Spleen (tissue), 11 donors: ENCODE data around the gene CHST6. TPM values are rescaled to one million over a fixed set of nuclear protein-coding genes. Genes with fewer than 3 reads are reported as not detected.

ENCODE experiments used
- DNase-seq: peaks from one replicate; pipeline ENCODE4 v3.0.0-alpha.2; 2020
- H3K27ac ChIP-seq, 8 donors: fragments of 200-600 bp; sonication (generic) in 7 of 8; 1 replicate in 4 of 8; 2 replicates in 4 of 8; pipeline versions ENCODE4 v1.5.0 to v1.8.0; 2016 to 2021; ENCODE audit warnings: inconsistent platforms in 4 of 8, mild to moderate bottlenecking in 4 of 8, moderate library complexity in 1 of 8
- H3K27me3 ChIP-seq, 7 donors: fragments of 200-600 bp; sonication (generic) in 6 of 7; replicated peaks in 1 of 7; 1 replicate in 4 of 7; 2 replicates in 3 of 7; pipeline versions ENCODE4 v1.5.0 to v1.8.0; 2016 to 2021; ENCODE audit warnings: inconsistent platforms in 3 of 7, mild to moderate bottlenecking in 1 of 7
- H3K36me3 ChIP-seq, 6 donors: fragments of 200-600 bp; sonication (generic) in 5 of 6; 1 replicate in 4 of 6; 2 replicates in 2 of 6; pipeline versions ENCODE4 v1.5.0 to v1.8.0; 2016 to 2021; ENCODE audit warnings: inconsistent platforms in 2 of 6
- H3K4me1 ChIP-seq, 6 donors: fragments of 200-600 bp; sonication (generic) in 5 of 6; 1 replicate in 3 of 6; 2 replicates in 3 of 6; pipeline versions ENCODE4 v1.5.0 to v1.8.0; 2016 to 2021; ENCODE audit warnings: inconsistent platforms in 3 of 6
- H3K4me3 ChIP-seq, 8 donors: fragments of 200-600 bp; sonication (generic) in 7 of 8; 1 replicate in 4 of 8; 2 replicates in 4 of 8; pipeline versions ENCODE4 v1.5.0 to v1.8.0; 2016 to 2021; ENCODE audit warnings: inconsistent platforms in 4 of 8, mild to moderate bottlenecking in 4 of 8, moderate library complexity in 2 of 8
- H3K9me3 ChIP-seq, 8 donors: fragments of 200-600 bp; sonication (generic) in 7 of 8; 1 replicate in 4 of 8; 2 replicates in 4 of 8; pipeline versions ENCODE4 v1.5.0 to v1.8.0; 2016 to 2021; ENCODE audit warnings: inconsistent platforms in 4 of 8
- POLR2A ChIP-seq, 3 donors: fragments of 450-650 bp; IDR thresholded peaks; one replicate each; pipeline ENCODE4 v1.5.1; 2017; ENCODE audit warnings: antibody characterized with exemption in 3 of 3, mild to moderate bottlenecking in 1 of 3
- POLR2AphosphoS5 ChIP-seq, 3 donors: sonication (generic); formaldehyde crosslinking; IDR thresholded peaks; one replicate each; pipeline ENCODE4 v1.5.1; 2017; ENCODE audit warnings: antibody characterized with exemption in 3 of 3
- WGBS, 5 donors: extraction: QIAGEN DNeasy Blood & Tissue Kit in 3 of 5; methylation state at CpG; one replicate each; pipeline versions ENCODE4 v1.1.5 to v1.1.7; 2013 to 2018; 5-methylcytosine and 5-hydroxymethylcytosine counted together
- intact Hi-C: fragments of 100-400 bp; cut with DNase I; formaldehyde crosslinking; loops from one replicate; pipeline ENCODE4 v1.15.0; 2023; ENCODE audit warnings: low total_unique reads
- polyA plus RNA-seq, 3 donors: library from polyadenylated mRNA; stranded (reverse); fragments of 200-250 nt; gene quantifications; one replicate each; pipeline ENCODE4 v1.2.1, GENCODE V29; 2013
- total RNA-seq, 7 donors: library from RNA; depleted of rRNA in 3 of 7; stranded (reverse); fragments of >200 nt in 3 of 7; fragmentation: NEBNext Ultra II Directional in 4 of 7; extraction: Animal tissue kit (Norgen Biotek cat#: 25700) in 4 of 7; gene quantifications; one replicate each; pipeline versions ENCODE4 v1.1.0 to v1.2.1, GENCODE V29; 2016 to 2021
- TF ChIP-seq, protein P1 (sequence below), 11 experiments: fragments of 200-600 bp in 7 of 11; fragments of 450-650 bp in 4 of 11; sonication (generic) in 4 of 11; IDR thresholded peaks in 8 of 11; conservative IDR thresholded peaks in 3 of 11; 1 replicate in 7 of 11; 2 replicates in 4 of 11; pipeline versions ENCODE4 v1.4.0 to v1.8.0; 2016 to 2021; ENCODE audit warnings: antibody characterized with exemption in 11 of 11, inconsistent platforms in 4 of 11, mild to moderate bottlenecking in 1 of 11
- donor health status: healthy with polysubstance abuse.
- donor health status: DM: no; HTN: no; CAD: no; lungs with moderate emphysema.
- donor health status: DM: no; HTN: no; CAD: no.
- donor health status: Bipolar disorder and iron deficiency.
- donor health status: healthy.
- donor health status: DM: no; HTN: no; CAD: no.
- donor health status: DM: yes; HTN: yes; CAD: no.

Gene CHST6
- total and polyA plus RNA-seq, 10 donors, result under 0.01 to 0.66 (median 0.19) TPM; not detected in 1

DNA sequence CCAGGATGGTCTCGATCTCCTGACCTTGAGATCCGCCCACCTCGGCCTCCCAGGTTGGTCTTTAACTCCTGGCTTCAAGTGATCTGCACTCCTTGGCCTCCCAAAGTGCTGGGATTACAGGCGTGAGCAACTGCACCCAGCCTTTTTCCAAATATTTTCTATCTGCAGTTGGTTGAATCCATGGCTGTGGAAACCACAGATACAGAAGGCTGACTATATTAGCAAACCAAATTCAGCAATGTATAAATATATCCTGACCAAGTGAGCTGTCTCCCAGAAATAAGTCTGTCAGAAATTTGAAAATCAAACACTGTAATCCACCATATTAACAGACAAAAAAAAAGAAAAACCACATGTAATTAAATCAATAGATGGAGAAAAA, 71.5 kb downstream of the CHST6 start:
- WGBS, 5 donors, result 70 to 95% (median 86%) methylated on average over 4 of the region's 4 CpGs
- Histone ChIP-seq H3K36me3 (no peaks in the 10 kb centered on the region), H3K27ac (no peak overlapping the region), H3K4me1 (peaks cover 6 to 45% (median 23%) of the 10 kb centered on the region in 6 donors), H3K27me3 (no peaks in the 10 kb centered on the region), H3K4me3 (no peak overlapping the region), H3K9me3 (no peaks in the 10 kb centered on the region)
- intact Hi-C loops, result no loop called here
- no peak for TF ChIP-seq POLR2AphosphoS5 (IDR thresholded peaks at IDR 0.05)
- TF ChIP-seq, protein P1, sequence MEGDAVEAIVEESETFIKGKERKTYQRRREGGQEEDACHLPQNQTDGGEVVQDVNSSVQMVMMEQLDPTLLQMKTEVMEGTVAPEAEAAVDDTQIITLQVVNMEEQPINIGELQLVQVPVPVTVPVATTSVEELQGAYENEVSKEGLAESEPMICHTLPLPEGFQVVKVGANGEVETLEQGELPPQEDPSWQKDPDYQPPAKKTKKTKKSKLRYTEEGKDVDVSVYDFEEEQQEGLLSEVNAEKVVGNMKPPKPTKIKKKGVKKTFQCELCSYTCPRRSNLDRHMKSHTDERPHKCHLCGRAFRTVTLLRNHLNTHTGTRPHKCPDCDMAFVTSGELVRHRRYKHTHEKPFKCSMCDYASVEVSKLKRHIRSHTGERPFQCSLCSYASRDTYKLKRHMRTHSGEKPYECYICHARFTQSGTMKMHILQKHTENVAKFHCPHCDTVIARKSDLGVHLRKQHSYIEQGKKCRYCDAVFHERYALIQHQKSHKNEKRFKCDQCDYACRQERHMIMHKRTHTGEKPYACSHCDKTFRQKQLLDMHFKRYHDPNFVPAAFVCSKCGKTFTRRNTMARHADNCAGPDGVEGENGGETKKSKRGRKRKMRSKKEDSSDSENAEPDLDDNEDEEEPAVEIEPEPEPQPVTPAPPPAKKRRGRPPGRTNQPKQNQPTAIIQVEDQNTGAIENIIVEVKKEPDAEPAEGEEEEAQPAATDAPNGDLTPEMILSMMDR (IDR thresholded peaks at IDR 0.05 in 8 of 11, conservative IDR thresholded peaks at IDR 0.05 in 3 of 11), result no peak
- no peak for TF ChIP-seq POLR2A (IDR thresholded peaks at IDR 0.05)
- no peak for DNase-seq

Other genes with a start within 250 kb of the CHST6 start
- 100 to 1,000 TPM in 3 of 7 donors, 10 to 100 TPM in 4; 62.2 to 164 (median 79.8) TPM for gene BCAR1, start 243.8 kb downstream of the CHST6 start, total RNA-seq
- 10 to 100 TPM; 14.6 to 71.2 (median 29.7) TPM for gene BCAR1, start 243.8 kb downstream of the CHST6 start, polyA plus RNA-seq
- 100 to 1,000 TPM in 6 of 7 donors, 10 to 100 TPM in 1; 56.1 to 153 (median 108) TPM for gene CFDP1, start 61.9 kb downstream of the CHST6 start, total RNA-seq
- gene CFDP1, start 61.9 kb downstream of the CHST6 start, polyA plus RNA-seq, result 100 to 1,000 TPM; 101 to 222 (median 108) TPM
- 10 to 100 TPM; 26.3 to 54.0 (median 34.2) TPM for gene TMEM170A, start 30.8 kb downstream of the CHST6 start, total RNA-seq
- gene TMEM170A, start 30.8 kb downstream of the CHST6 start, polyA plus RNA-seq, result 10 to 100 TPM in 1 of 3 donors, 1 to 10 TPM in 2; 6.1 to 12.0 (median 6.4) TPM
- under 1 TPM in 2 of 7 donors, not detected in 5; 0.18 to 0.20 TPM for gene CHST5, start 40.7 kb upstream of the CHST6 start, total RNA-seq
- gene CHST5, start 40.7 kb upstream of the CHST6 start, polyA plus RNA-seq, result under 1 TPM; 0.03 to 0.07 (median 0.06) TPM
- 1 to 10 TPM; 2.7 to 6.7 (median 3.5) TPM for gene TMEM231, start 60.8 kb upstream of the CHST6 start, total RNA-seq
- gene TMEM231, start 60.8 kb upstream of the CHST6 start, polyA plus RNA-seq, result 1 to 10 TPM; 2.2 to 3.3 (median 2.3) TPM
- 100 to 1,000 TPM; 111 to 133 (median 119) TPM for gene GABARAPL2, start 70.9 kb upstream of the CHST6 start, total RNA-seq
- 100 to 1,000 TPM in 2 of 3 donors, 10 to 100 TPM in 1; 86.6 to 169 (median 130) TPM for gene GABARAPL2, start 70.9 kb upstream of the CHST6 start, polyA plus RNA-seq
- 100 to 1,000 TPM in 1 of 7 donors, 10 to 100 TPM in 6; 42.5 to 120 (median 65.5) TPM for gene ADAT1, start 127.8 kb upstream of the CHST6 start, total RNA-seq
- gene ADAT1, start 127.8 kb upstream of the CHST6 start, polyA plus RNA-seq, result 10 to 100 TPM; 13.2 to 18.3 (median 14.5) TPM
- 10 to 100 TPM; 85.2 to 97.7 (median 89.6) TPM for gene KARS1, start 152.2 kb upstream of the CHST6 start, total RNA-seq
- 10 to 100 TPM; 63.7 to 88.0 (median 83.2) TPM for gene KARS1, start 152.2 kb upstream of the CHST6 start, polyA plus RNA-seq
- gene TERF2IP, start 152.3 kb upstream of the CHST6 start, total RNA-seq, result 10 to 100 TPM; 66.5 to 90.1 (median 75.4) TPM
- gene TERF2IP, start 152.3 kb upstream of the CHST6 start, polyA plus RNA-seq, result 10 to 100 TPM; 42.8 to 71.0 (median 64.4) TPM
- gene CPHXL2, start 181.6 kb upstream of the CHST6 start, total RNA-seq, result not detected
- gene CPHXL2, start 181.6 kb upstream of the CHST6 start, polyA plus RNA-seq, result under 1 TPM in 1 of 3 donors, not detected in 2; 0.06 TPM
- not detected for gene DUXB, start 206.0 kb upstream of the CHST6 start, total RNA-seq
- gene DUXB, start 206.0 kb upstream of the CHST6 start, polyA plus RNA-seq, result not detected
- gene CPHXL, start 231.0 kb upstream of the CHST6 start, total RNA-seq, result not detected
- gene CPHXL, start 231.0 kb upstream of the CHST6 start, polyA plus RNA-seq, result not detected